ENCODE results near the gene GPR22.

The GPR22 gene

DNA sequence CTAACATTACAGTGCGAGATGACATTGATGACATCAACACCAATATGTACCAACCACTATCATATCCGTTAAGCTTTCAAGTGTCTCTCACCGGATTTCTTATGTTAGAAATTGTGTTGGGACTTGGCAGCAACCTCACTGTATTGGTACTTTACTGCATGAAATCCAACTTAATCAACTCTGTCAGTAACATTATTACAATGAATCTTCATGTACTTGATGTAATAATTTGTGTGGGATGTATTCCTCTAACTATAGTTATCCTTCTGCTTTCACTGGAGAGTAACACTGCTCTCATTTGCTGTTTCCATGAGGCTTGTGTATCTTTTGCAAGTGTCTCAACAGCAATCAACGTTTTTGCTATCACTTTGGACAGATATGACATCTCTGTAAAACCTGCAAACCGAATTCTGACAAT is 4.3 kb downstream of the GPR22 start:
- H3K4me3 ChIP-seq (ENCODE audit: low read depth, low read length), result no peak overlapping the region

DNA sequence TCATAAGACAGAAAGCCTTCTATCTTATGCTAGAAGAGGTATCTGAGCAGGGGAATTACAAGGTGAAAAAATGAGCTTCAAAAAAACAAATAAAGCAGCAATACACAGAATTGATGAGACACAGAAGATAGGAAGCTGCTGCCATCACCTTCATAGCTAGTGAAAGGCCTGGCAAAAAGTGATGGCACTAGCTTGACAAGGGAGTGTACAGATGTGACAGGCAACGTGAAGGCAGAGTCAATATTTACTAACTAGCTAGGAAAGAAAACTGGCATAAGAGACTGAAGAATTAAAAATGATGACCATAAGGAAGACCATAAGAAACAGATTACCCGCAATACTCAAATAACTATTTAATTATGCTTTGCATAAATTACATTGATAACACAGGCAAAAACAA is 9.4 kb downstream of the GPR22 start:
- H3K4me3 ChIP-seq (ENCODE audit: low read depth, low read length), result no peak overlapping the region

DNA sequence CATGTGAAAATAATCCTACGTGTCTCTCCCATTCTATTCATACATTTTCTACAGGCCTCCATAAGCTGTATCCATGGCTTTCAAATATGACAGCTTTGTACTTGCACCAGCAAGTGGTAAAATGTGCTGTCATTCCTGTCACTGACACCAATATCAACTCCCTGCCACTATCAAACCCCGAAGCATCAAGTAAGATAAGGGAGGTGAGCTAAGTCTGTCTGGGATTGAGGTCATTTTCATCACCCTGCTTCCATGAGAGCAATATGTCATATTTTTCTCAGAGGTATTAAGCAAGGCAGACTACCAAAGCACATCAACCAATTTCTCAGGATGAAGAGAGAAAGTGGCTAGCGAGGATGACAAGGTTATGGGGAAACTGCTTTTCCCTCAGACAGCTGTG is 11.1 kb downstream of the GPR22 start:
- no peak overlapping the region for H3K4me3 ChIP-seq (ENCODE audit: low read depth, low read length)

DNA sequence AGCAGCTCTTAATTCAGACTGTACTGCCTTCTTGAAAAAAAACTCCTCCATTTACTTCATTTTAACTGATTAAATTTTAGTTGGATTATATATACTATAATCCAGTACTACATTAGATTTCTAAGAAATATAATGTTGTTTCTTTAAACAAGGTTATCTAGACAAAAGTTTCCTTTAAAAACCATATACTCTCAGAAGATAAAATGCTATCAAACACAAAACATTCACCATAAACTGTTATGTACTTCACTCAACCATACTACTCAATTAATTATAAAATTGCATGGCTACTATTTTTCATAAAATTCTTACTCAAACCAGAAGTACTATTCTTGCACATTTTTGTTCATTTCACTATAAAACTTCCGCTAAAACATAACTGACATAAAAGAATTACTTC is 12.7 kb downstream of the GPR22 start:
- H3K4me3 ChIP-seq (ENCODE audit: low read depth, low read length), result no peak overlapping the region

DNA sequence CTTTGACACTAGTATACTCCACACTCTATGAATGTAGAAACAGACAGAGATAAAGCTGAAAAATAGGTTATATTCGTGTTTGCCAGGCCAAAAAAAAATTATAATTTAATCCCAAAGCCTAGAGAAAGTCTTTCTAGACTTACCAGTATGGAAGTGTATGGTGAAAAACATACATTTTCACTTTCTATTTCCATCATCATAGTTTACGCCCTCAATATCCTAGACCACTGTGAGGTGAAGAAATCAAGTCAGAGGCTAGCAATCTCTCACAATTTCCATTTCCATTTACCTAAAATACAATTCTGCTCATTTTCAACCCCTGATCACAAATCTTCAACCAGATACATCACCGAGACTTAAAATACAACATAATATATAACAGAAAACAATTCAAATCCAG is 16.2 kb downstream of the GPR22 start:
- no peak overlapping the region for H3K4me3 ChIP-seq (ENCODE audit: low read depth, low read length)

DNA sequence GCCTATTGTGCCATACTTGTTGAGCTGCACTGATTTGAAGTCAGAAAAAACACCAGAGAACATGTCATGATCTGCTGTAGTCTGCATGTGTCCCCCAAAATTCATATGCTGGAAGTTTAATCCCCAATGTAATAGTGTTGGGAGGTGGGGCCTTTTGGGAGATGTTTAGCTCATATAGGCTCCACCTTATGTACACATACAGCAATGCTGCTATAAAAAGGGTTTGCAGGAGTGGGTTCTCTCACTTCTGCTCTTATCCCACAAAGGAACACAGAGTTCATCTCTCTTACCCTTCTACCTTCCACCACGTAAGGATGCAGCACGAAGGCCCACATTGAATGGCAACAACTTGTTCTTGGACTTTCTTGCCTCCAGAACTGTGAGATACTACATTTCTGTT is 23.0 kb downstream of the GPR22 start:
- no peak overlapping the region for H3K4me3 ChIP-seq (ENCODE audit: low read depth, low read length)

DNA sequence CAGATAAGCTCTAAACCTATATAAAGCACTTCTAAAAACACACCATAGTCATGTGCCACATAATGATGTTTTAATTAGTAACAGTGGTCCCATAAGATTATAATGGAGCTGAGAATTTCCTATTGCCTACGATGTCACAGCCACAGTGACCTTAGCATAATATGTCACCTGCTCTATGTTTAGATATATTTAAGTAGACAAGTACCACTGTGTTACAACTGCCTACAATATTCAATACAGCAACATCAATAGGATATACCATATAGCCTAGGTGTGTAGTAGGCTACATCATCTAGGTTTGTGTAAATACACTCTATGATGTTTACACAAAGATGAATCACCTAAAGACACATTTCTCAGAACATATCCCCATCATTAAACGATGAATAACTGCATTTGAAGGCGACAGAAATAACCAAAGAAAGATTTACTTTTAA is 24.5 kb downstream of the GPR22 start:
- H3K4me3 ChIP-seq (ENCODE audit: low read depth, low read length), result no peak overlapping the region

DNA sequence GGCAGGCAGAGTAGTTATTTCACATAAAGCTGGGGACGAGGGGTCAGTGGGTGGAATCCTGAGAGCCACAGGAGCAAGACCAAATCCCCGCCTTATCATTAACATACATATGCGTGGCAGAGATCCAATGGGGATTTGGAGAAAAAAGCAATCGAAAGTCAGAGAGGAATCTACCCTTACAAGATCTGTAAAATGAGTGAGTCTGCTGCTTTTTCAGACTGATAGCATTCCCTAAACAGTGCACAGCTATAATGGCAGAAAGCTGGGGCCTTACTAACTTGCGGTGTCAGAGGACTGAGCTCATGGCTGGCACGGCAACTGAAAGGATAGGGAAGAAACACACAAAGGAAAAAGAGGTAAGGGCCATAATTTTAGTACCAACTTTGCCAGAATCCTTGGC is 25.0 kb downstream of the GPR22 start:
- no peak overlapping the region for H3K4me3 ChIP-seq (ENCODE audit: low read depth, low read length)

DNA sequence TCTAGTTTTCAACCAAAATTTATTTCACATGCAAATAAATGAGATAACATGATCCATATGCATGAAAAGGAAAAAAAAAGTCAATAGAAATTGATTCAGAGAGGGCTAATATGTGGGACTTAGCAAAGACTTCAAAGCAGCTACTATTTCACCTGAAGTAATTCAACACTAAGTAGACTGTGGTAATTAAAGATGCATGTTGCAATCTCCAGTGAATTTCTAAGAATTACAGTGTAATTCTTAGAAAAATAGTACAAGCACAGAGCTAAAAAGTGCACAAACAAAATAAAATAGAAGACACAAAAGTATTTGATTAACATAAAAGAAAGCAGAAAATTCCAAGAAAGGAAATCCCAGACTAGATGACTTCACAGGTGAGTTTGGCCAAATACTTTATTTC is 25.7 kb downstream of the GPR22 start:
- no peak overlapping the region for H3K4me3 ChIP-seq (ENCODE audit: low read depth, low read length)

DNA sequence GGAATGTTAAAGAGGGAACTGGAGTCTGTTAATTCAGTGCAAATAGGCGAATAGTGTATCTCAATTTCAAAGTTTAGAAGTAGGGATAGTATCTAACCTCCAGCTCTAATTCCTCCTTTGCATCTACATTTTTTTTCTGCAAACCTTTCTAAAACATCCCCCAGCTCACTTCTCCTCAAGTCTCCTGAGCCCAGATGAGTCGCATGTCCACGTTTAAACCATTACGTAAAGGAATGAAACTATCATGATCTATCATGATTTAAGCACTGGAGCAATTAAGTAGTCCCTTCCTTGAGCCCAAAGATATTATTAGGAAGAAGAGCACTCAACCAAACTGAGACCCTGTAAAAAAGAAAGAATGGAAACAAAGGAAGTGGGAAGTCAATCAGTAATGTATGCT is 29.9 kb downstream of the GPR22 start:
- H3K4me3 ChIP-seq (ENCODE audit: low read depth, low read length), result no peak overlapping the region

DNA sequence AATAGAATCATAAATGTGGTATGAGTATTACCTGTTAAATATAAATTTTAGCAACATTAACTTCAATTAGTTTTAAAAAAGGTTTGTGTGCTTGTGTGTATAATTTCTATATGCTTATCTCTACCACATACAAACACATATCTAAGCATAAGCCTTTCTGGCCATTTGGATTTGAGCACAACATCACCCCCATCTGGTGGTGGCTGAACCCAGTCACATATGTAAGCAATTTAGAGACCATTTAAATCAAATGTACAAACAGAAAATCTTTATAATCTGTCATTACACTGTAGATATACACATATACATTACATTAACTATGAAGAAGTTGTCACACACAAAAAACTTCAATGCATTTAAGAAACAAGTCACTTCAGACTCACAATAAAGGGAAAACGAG is 31.7 kb downstream of the GPR22 start:
- no peak overlapping the region for H3K4me3 ChIP-seq (ENCODE audit: low read depth, low read length)

DNA sequence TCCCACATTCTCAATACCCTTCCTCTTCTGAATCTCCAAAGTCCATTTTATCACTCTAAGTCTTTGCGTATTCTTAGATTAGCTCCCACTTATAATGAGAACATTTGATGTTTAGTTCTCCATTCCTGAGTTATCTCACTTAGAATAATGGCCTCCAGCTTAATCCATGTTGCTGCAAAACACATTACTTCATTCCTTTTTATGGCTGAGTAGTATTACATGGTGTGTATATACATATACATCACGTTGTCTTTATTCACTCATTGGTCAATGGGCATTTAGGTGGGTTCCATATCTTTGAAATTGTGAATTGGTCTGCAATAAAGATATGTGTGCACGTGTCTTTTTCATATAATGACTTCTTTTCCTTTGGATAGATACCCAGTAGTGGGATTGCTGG is 32.3 kb downstream of the GPR22 start:
- H3K4me3 ChIP-seq (ENCODE audit: low read depth, low read length), result no peak overlapping the region

DNA sequence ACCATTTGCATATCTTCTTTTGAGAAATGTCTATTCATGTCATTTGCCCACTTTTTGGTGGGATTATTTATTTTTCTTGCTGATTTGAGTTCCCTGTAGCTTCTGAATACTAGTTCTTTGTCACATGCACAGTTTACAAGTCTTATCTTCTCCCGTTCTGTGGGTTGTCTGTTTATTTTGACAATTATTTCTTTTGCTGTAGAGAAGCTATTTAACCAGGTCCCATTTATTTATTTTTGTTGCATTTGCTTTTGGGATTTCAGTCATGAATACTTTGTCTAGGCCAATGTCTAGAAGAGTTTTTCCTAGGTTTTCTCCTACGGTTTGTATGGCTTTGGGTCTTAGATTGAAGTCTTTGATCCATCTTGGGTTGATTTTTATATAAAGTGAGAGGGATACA is 32.9 kb downstream of the GPR22 start:
- H3K4me3 ChIP-seq (ENCODE audit: low read depth, low read length), result no peak overlapping the region

DNA sequence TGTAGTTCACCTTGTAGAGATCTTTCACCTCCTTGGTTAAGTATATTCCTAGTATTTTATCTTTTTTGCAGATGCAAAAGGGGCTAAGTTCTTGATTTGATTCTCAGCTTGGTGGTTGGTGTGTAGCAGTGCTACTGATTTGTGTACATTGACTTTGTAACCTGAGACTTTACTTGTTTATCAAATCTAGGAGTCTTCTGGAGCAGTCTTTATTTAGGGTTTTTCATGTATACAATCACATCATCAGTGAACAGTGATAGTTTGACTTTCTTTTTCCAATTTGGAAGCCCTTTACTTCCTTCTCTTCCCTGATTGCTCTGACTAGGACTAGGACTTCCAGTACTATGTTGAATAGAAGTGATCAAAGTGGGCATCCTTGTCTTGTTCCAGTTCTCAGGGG is 33.8 kb downstream of the GPR22 start:
- H3K4me3 ChIP-seq (ENCODE audit: low read depth, low read length), result no peak overlapping the region

DNA sequence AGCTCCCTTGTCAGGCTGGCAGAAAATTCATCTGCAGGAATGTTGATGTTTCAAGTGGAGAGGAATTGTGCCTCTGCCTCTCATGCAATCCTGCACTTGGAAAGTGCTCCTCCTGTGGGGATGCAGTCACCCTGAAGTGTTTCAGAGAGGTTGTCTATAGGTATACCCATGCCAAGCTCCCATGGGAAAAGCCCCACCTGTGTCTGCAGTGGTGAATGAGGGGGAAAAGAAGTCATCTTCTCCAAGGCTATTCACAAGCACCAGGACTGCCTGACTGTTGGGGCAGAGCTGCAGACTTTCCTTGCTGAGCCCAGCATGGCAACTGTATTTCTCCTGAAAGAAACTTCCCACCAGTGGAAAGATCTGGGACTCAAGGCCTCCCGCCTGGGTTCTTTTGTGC is 35.5 kb downstream of the GPR22 start:
- H3K4me3 ChIP-seq (ENCODE audit: low read depth, low read length), result no peak overlapping the region

DNA sequence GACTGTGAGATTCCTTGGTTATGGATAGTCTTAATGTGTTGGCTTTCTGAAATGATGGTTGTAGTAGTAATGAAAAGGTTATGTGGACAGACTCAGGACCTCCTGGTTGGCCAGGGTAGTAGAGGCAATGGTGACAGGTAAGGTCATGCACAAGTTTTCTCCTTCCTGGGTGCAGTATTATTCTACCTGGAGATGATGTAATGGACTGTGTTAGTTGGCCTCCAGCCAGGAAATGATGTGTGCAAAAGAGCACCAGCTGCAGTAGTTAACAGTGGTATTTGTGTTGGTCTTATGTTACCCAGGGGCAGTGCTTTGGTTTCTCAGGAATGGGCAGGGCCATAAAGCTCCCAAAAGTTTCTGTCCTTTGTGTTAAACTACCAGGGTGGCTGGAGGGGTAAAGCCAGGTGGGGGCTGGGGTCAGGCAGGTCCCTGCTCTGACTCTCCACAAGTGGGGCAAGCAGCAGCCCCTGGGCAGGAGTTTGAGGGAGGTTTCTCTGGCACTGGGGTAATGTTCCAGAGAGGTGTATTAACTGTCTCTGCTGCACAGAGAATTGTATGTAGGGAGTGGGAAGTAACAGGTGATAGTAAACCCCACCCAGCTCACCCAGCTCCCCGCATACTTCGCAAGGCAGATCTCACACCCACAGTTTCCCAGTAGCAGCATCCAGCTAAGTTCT is 36.3 kb downstream of the GPR22 start:
- no peak overlapping the region for H3K4me3 ChIP-seq (ENCODE audit: low read depth, low read length)

DNA sequence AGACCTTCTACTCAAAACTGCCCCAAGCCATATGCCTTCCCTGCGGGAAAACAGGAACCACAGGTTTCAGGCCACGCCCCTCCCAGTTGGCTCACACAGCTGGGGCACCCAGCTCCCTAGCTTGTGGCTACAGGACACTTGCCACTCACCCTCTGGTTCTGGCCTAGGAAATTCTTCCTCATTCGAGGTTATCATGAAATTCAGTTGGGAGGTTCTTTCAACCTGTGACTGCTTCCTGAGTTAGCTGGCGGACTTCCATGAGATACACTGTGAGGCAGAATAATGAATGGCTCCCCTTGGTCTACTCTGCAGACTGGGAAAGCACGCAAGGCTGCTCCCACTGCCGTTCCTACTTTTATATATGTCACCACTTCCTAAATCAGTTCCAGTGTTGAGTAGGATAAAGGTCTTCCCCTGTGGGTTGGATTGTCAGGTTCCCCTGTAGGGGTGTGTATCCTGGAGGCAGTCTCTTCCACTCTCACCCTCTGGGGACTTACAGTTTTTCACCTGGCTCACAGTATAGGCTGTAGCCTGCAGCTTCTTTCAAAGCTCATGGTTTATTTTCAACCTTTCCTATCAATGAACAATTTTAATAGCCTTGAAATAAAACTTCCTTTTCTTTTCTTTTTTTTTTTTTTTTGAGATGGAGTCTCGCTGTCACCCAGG is 37.0 kb downstream of the GPR22 start:
- H3K4me3 ChIP-seq (ENCODE audit: low read depth, low read length), result no peak overlapping the region

Measured in iPS-11a (cell line).